Measurements from ENCODE around the gene IPCEF1.

DNA sequence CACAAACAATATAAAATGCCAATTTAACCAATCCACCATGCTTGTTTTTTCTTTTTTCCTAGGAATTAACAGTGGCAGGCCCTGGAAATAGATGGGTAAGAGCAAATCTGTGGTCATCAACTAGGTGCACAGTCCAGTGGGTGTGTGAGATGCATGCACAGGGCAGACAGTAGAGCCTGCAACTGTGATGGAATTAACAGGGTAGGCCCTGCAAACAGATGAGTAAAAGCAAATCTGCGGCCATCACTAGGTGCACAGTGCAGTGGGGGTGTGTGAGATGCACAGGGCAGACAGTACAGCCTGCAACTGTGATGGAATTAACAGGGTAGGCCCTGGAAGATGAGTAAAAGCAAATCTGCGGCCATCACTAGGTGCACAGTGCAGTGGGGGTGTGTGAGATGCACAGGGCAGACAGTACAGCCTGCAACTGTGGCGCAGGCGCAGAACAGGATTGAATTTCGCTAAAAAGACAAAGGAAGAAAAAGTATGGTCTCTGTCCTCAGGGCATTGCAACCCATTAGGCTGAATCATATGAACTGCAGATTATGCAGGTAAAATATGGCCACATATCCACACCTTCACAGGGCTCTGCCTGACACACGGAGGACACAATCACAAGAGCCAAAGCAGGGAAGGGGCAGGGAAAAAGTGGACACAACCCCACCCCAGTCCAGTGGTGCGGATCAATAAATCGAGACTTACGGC lies 41.0 kb upstream of the IPCEF1 start:
- TF ChIP-seq POLR2AphosphoS5 (IDR thresholded peaks at IDR 0.05; ENCODE audit: low read depth, low read length) (no peak), POLR2A (IDR thresholded peaks at IDR 0.05; ENCODE audit: low read depth, low read length) (no peak)
